Stomach (tissue), 9 donors: ENCODE measurements around the gene CXCL8. TPM values are rescaled to one million over a fixed set of nuclear protein-coding genes. Genes with fewer than 3 reads are reported as not detected.

Experiments
- DNase-seq, 2 donors: peaks; one replicate each; pipeline versions ENCODE4 v3.0.0 to v3.0.0-alpha.2; 2013 to 2019
- H3K27ac ChIP-seq, 5 donors: fragments of 200-600 bp in 4 of 5; sonication (generic) in 4 of 5; one replicate each; pipeline ENCODE4 v1.5.1; 2013 to 2019; ENCODE audit warnings: mild to moderate bottlenecking in 1 of 5, moderate library complexity in 1 of 5
- H3K27me3 ChIP-seq, 3 donors: fragments of 200-600 bp; sonication (generic); one replicate each; pipeline ENCODE4 v1.5.1; 2017 to 2019; ENCODE audit warnings: mixed run types in 1 of 3
- H3K36me3 ChIP-seq, 4 donors: fragments of 200-600 bp; sonication (generic); 1 replicate in 3 of 4; 2 replicates in 1 of 4; pipeline ENCODE4 v1.5.1; 2016 to 2019
- H3K4me1 ChIP-seq, 4 donors: fragments of 200-600 bp; sonication (generic); one replicate each; pipeline ENCODE4 v1.5.1; 2016 to 2019
- H3K4me3 ChIP-seq, 4 donors: fragments of 200-600 bp; sonication (generic) in 3 of 4; one replicate each; pipeline ENCODE4 v1.5.1; 2016 to 2019; ENCODE audit warnings: mild to moderate bottlenecking in 1 of 4
- H3K9me3 ChIP-seq, 4 donors: fragments of 200-600 bp; sonication (generic); one replicate each; pipeline ENCODE4 v1.5.1; 2016 to 2019
- EP300 ChIP-seq: sonication (generic); formaldehyde crosslinking; IDR thresholded peaks from one replicate; pipeline ENCODE4 v1.6.1; 2017; ENCODE audit warnings: antibody characterized with exemption
- POLR2A ChIP-seq, 4 donors: fragments of 450-650 bp; IDR thresholded peaks; one replicate each; pipeline ENCODE4 v1.6.1; 2016; ENCODE audit warnings: antibody characterized with exemption in 4 of 4, control low read depth in 2 of 4, mild to moderate bottlenecking in 1 of 4, moderate library complexity in 1 of 4
- POLR2AphosphoS5 ChIP-seq, 3 donors: sonication (generic); formaldehyde crosslinking; IDR thresholded peaks; one replicate each; pipeline ENCODE4 v1.6.1; 2016; ENCODE audit warnings: antibody characterized with exemption in 3 of 3
- WGBS, 5 donors: extraction: QIAGEN DNeasy Blood & Tissue Kit in 3 of 5; methylation state at CpG; one replicate each; pipeline versions ENCODE4 v1.1.5 to v1.1.7; 2013 to 2018; 5-methylcytosine and 5-hydroxymethylcytosine counted together
- intact Hi-C: fragments of 100-400 bp; cut with DNase I; formaldehyde crosslinking; loops from one replicate; pipeline ENCODE4 v1.15.1; 2023; ENCODE audit warnings: low total_unique reads
- polyA plus RNA-seq, 3 donors: library from polyadenylated mRNA; stranded (reverse); fragments of 200-250 nt; gene quantifications; one replicate each; pipeline ENCODE4 v1.2.3, GENCODE V29; 2013
- total RNA-seq, 5 donors: library from RNA; depleted of rRNA; stranded (reverse); fragments of >200 nt; gene quantifications; one replicate each; pipeline versions ENCODE4 v1.1.0 to v1.2.3, GENCODE V29; 2014 to 2016
- TF ChIP-seq, protein P1 (sequence below), 7 experiments: fragments of 450-650 bp in 4 of 7; fragments of 200-600 bp in 3 of 7; sonication (generic) in 3 of 7; IDR thresholded peaks; one replicate each; pipeline ENCODE4 v1.5.1; 2016 to 2019; ENCODE audit warnings: antibody characterized with exemption in 7 of 7, control low read depth in 2 of 7, mild to moderate bottlenecking in 1 of 7
- donor health status: healthy with polysubstance abuse.
- donor health status: Bipolar disorder and iron deficiency.
- donor health status: healthy.

CXCL8 gene
- total and polyA plus RNA-seq, 8 donors = 3.6 to 163 (median 6.6) TPM; not detected in 2

DNA sequence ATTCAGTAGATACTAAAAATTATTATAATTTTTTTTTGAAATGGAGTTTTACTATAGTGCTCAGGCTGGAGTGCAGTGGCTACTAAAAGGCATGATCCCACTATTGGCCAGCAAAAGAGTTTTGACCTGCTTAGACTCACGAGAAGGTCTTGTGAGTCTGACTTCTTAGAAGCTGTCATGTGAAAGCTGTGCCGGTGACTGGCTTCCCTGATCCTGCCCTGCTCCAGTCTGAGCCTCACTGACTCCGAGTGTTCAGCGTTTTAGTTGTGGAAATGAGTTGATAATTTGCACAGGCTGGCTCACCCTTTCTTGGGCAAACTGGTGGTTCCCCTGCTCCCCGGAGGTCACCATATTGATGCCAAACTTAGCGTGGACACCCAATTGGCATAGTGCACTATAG is 16.4 kb upstream of the CXCL8 start:
- 89 to 93% (median 90%) methylated on average over 6 of the region's 6 CpGs for WGBS, 5 donors
- H3K27ac ChIP-seq = no peak overlapping the region

DNA sequence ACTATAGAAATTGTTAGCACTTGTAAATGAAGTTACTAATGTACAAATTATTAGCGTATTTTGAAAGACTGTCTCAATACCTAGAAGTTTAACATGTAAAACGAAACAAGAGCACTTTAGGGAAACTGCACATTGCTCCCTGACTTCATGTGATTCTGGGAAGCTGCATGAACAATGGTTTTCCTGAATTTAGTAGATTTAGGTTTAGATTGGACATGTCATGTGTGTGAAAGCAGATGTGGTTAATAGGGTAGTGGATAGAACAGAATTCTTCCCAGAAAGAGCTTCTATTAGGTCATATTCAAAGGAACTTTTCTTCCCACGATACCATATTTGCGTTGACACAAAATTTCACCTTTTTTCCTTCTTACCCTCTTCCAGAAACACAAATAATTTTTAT is 14.9 kb upstream of the CXCL8 start:
- H3K36me3 ChIP-seq = no peaks in the 10 kb centered on the region
- no peaks in the 10 kb centered on the region for H3K9me3 ChIP-seq
- H3K27ac ChIP-seq = no peak overlapping the region
- intact Hi-C loops = no loop called here
- no peak for DNase-seq
- no peak overlapping the region for H3K4me3 ChIP-seq
- peaks cover 0 to 33% (median 2%) of the 10 kb centered on the region in 4 donors for H3K4me1 ChIP-seq
- WGBS, 5 donors = 86 to 98% (median 90%) methylated on average over 4 of the region's 4 CpGs
- H3K27me3 ChIP-seq = no peaks in the 10 kb centered on the region
- TF ChIP-seq POLR2AphosphoS5 (IDR thresholded peaks at IDR 0.05) (no peak), POLR2A (IDR thresholded peaks at IDR 0.05) (no peak), EP300 (no peak)
- TF ChIP-seq, protein P1, sequence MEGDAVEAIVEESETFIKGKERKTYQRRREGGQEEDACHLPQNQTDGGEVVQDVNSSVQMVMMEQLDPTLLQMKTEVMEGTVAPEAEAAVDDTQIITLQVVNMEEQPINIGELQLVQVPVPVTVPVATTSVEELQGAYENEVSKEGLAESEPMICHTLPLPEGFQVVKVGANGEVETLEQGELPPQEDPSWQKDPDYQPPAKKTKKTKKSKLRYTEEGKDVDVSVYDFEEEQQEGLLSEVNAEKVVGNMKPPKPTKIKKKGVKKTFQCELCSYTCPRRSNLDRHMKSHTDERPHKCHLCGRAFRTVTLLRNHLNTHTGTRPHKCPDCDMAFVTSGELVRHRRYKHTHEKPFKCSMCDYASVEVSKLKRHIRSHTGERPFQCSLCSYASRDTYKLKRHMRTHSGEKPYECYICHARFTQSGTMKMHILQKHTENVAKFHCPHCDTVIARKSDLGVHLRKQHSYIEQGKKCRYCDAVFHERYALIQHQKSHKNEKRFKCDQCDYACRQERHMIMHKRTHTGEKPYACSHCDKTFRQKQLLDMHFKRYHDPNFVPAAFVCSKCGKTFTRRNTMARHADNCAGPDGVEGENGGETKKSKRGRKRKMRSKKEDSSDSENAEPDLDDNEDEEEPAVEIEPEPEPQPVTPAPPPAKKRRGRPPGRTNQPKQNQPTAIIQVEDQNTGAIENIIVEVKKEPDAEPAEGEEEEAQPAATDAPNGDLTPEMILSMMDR (IDR thresholded peaks at IDR 0.05) = no peak

More for the DNA sequence above, 16.4 kb upstream of the CXCL8 start:
- Histone ChIP-seq H3K4me3 (no peak overlapping the region), H3K9me3 (no peaks in the 10 kb centered on the region), H3K4me1 (peaks cover 0 to 18% (median 2%) of the 10 kb centered on the region in 4 donors), H3K27me3 (no peaks in the 10 kb centered on the region), H3K36me3 (no peaks in the 10 kb centered on the region)
- no peak for DNase-seq
- TF ChIP-seq, protein P1 (IDR thresholded peaks at IDR 0.05) = no peak
- TF ChIP-seq EP300 (no peak), POLR2A (IDR thresholded peaks at IDR 0.05) (no peak), POLR2AphosphoS5 (IDR thresholded peaks at IDR 0.05) (no peak)
- intact Hi-C loops = no loop called here

DNA sequence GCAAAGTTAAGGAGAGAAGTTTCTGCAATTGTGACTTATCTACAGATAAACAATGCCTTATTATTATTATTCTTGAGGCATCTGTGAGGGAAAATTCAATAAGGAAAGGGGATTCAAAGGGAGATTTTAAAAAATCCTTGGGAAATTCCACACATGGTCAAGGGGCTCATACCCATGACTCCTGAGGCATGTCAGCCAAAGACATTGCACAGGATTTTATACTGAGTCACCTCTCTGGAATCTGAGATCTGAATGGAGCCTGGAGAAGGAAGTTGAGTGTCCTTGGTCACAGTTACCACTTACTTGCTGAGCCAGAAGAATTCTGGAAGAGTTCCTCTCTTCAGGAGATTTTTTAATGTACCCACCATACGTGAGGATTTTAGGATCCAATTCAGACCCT is 14.4 kb upstream of the CXCL8 start:
- TF ChIP-seq, protein P1 (IDR thresholded peaks at IDR 0.05) = no peak
- peak in 1 of 3 donors; percentile 58 for TF ChIP-seq POLR2AphosphoS5 (IDR thresholded peaks at IDR 0.05)

DNA sequence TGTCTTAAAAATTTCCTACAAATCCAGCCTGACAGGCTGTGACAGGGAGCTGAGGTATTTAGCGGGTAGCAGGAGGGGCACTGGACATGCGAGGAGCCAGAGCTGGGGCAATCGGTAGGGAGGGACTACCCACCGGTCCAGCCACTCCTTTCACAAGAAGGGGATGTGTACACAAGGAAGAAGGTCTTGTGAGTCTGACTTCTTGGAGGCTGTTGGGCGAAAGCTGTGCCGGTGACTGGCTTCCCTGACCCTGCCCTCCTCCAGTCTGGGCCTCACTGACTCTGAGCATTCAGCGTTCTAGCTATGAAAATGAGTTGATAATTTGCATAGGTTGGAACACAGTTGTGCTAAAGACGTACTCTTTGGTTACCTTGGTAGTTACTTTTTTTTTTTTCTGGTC is 12.7 kb upstream of the CXCL8 start:
- WGBS, 5 donors = 53 to 76% (median 62%) methylated on average over 8 of the region's 8 CpGs
- peak in 1 of 2 donors; percentile 29 for DNase-seq
- Histone ChIP-seq H3K4me3 (no peak overlapping the region), H3K4me1 (peaks cover 0 to 33% (median 2%) of the 10 kb centered on the region in 4 donors), H3K36me3 (no peaks in the 10 kb centered on the region), H3K27ac (no peak overlapping the region), H3K9me3 (no peaks in the 10 kb centered on the region), H3K27me3 (no peaks in the 10 kb centered on the region)
- intact Hi-C loops = no loop called here
- TF ChIP-seq POLR2A (IDR thresholded peaks at IDR 0.05) (no peak), EP300 (no peak), POLR2AphosphoS5 (IDR thresholded peaks at IDR 0.05) (no peak)
- TF ChIP-seq, protein P1 (IDR thresholded peaks at IDR 0.05) = no peak

More for the DNA sequence above, 14.4 kb upstream of the CXCL8 start:
- Histone ChIP-seq H3K27ac (peak overlapping the region in 1 of 5 donors; percentile 11), H3K9me3 (no peaks in the 10 kb centered on the region), H3K27me3 (no peaks in the 10 kb centered on the region), H3K4me1 (peaks cover 0 to 33% (median 2%) of the 10 kb centered on the region in 4 donors), H3K4me3 (no peak overlapping the region), H3K36me3 (no peaks in the 10 kb centered on the region)
- intact Hi-C loops = no loop called here
- WGBS, 5 donors = 33 to 89% (median 75%) methylated on average over 1 of the region's 1 CpG
- no peak for DNase-seq
